Esophagus (tissue), 2 donors: ENCODE data around the gene OR2F1. TPM values are rescaled to one million over a fixed set of nuclear protein-coding genes. Genes with fewer than 3 reads are reported as not detected.

ENCODE experiments used
- polyA plus RNA-seq, 2 donors: library from polyadenylated mRNA; stranded (reverse); fragments of 200-250 nt; gene quantifications; one replicate each; pipeline ENCODE4 v1.2.3, GENCODE V29; 2013
- donor health status: healthy with polysubstance abuse.
- donor health status: Bipolar disorder and iron deficiency.

The OR2F1 gene
- polyA plus RNA-seq, 2 donors = not detected

Other genes starting within 250 kb of the OR2F1 start
- gene CTAGE6, start 197.1 kb upstream of the OR2F1 start, polyA plus RNA-seq = under 1 TPM; 0.09 to 0.98 TPM
- 1 to 10 TPM; 7.4 to 8.8 TPM for gene TCAF1, start 52.7 kb upstream of the OR2F1 start, polyA plus RNA-seq
- gene OR2F2, start 19.6 kb upstream of the OR2F1 start, polyA plus RNA-seq = not detected
- gene OR6B1, start 45.5 kb downstream of the OR2F1 start, polyA plus RNA-seq = not detected
- not detected for gene OR2A5, start 94.1 kb downstream of the OR2F1 start, polyA plus RNA-seq
- gene OR2A25, start 115.0 kb downstream of the OR2F1 start, polyA plus RNA-seq = not detected
- not detected for gene OR2A12, start 131.4 kb downstream of the OR2F1 start, polyA plus RNA-seq
- gene OR2A2, start 154.7 kb downstream of the OR2F1 start, polyA plus RNA-seq = not detected
- gene OR2A14, start 168.3 kb downstream of the OR2F1 start, polyA plus RNA-seq = not detected
- 1 to 10 TPM; 3.2 to 4.3 TPM for gene CTAGE4, start 228.6 kb downstream of the OR2F1 start, polyA plus RNA-seq
- gene ARHGEF35, start 241.0 kb downstream of the OR2F1 start, polyA plus RNA-seq = 10 to 100 TPM; 20.0 to 20.1 TPM